Measurements from ENCODE around the gene HOXD13. TPM values are rescaled to one million over a fixed set of nuclear protein-coding genes. Genes with fewer than 3 reads are reported as not detected.

HOXD13 gene
- total RNA-seq, 1 experiment from 2014 or later = not detected

GRCh38 chr2:176104316-176105077 lies 12.0 kb downstream of the HOXD13 start:
- no peaks in the 10 kb centered on the region for H3K4me1 ChIP-seq (replicated peaks; ENCODE audit: insufficient read depth)
- no peak overlapping the region for H2AFZ ChIP-seq
- CTCF ChIA-PET = no interaction called here
- DNase-seq = no peak
- H3K9me3 ChIP-seq (ENCODE audit: insufficient read depth, low read depth) = no peaks in the 10 kb centered on the region
- H3K27me3 ChIP-seq (ENCODE audit: insufficient read depth, low read depth) = peaks cover 27% of the 10 kb centered on the region
- H3F3A ChIP-seq (ENCODE audit: insufficient read depth, low read depth) = no peaks in the 10 kb centered on the region
- H4K20me1 ChIP-seq (ENCODE audit: insufficient read depth) = no peaks in the 10 kb centered on the region
- H3K36me3 ChIP-seq (ENCODE audit: low read depth) = no peaks in the 10 kb centered on the region
- TF ChIP-seq, protein P1, sequence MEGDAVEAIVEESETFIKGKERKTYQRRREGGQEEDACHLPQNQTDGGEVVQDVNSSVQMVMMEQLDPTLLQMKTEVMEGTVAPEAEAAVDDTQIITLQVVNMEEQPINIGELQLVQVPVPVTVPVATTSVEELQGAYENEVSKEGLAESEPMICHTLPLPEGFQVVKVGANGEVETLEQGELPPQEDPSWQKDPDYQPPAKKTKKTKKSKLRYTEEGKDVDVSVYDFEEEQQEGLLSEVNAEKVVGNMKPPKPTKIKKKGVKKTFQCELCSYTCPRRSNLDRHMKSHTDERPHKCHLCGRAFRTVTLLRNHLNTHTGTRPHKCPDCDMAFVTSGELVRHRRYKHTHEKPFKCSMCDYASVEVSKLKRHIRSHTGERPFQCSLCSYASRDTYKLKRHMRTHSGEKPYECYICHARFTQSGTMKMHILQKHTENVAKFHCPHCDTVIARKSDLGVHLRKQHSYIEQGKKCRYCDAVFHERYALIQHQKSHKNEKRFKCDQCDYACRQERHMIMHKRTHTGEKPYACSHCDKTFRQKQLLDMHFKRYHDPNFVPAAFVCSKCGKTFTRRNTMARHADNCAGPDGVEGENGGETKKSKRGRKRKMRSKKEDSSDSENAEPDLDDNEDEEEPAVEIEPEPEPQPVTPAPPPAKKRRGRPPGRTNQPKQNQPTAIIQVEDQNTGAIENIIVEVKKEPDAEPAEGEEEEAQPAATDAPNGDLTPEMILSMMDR (conservative IDR thresholded peaks at IDR 0.05) = no peak
- TF ChIP-seq EZH2 (IDR thresholded peaks at IDR 0.05; ENCODE audit: low read depth) = no peak
- no peak overlapping the region for H3K27ac ChIP-seq
- H3K9me2 ChIP-seq (ENCODE audit: insufficient read depth) = no peaks in the 10 kb centered on the region
- H3K4me3 ChIP-seq = no peak overlapping the region
- no peaks in the 10 kb centered on the region for H3K79me2 ChIP-seq (ENCODE audit: low read depth)
- POLR2A ChIA-PET (ENCODE audit: unreplicated experiment) = no interaction called here
- no TSS peak for BruUV-seq (replicated peaks)
- no peak overlapping the region for H3K4me2 ChIP-seq
- intact Hi-C loops (cut with micrococcal nuclease; ENCODE audit: unreplicated experiment) = no loop called here

DNA sequence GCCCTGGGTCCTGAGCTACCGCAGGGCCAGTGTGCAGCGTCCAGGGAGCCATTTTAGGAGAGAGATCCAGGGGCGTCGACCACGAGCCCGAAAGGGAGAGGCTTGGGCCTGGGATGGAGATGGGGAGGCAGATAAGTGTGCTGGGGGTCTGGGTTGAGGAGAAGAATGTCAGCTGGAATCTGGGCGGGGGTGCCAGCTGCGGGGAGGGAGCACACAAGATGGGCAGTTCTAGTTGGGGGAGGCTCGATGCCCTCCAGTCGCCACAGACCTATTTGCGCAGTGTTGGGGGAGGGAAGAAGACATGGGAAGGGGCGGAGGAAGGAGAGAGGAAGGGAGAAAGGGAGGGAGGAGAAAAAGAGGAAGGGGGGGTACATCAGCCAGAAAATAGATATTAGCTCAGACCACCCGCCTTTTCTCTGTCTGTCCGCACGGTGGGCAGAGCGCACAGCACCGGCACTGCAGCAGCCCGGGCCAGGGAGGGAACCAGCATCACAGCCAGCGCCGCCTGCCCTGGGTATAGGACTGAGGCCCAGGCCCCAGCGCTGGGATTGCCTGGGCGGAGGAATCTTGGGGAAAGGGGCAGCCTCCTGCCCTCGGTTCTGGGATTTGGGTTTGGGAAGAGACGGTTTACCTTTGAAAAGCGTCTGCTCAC lies 12.7 kb downstream of the HOXD13 start:
- H3K9me2 ChIP-seq (ENCODE audit: insufficient read depth) = no peaks in the 10 kb centered on the region
- POLR2A ChIA-PET (ENCODE audit: unreplicated experiment) = no interaction called here
- intact Hi-C loops (cut with micrococcal nuclease; ENCODE audit: unreplicated experiment) = no loop called here
- no peaks in the 10 kb centered on the region for H3K79me2 ChIP-seq (ENCODE audit: low read depth)
- no peak overlapping the region for H3K4me3 ChIP-seq
- no peaks in the 10 kb centered on the region for H3K36me3 ChIP-seq (ENCODE audit: low read depth)
- no peak overlapping the region for H3K4me2 ChIP-seq
- H3F3A ChIP-seq (ENCODE audit: insufficient read depth, low read depth) = no peaks in the 10 kb centered on the region
- H3K9me3 ChIP-seq (ENCODE audit: insufficient read depth, low read depth) = no peaks in the 10 kb centered on the region
- H3K4me1 ChIP-seq (replicated peaks; ENCODE audit: insufficient read depth) = no peaks in the 10 kb centered on the region
- no TSS peak for BruUV-seq (replicated peaks)
- TF ChIP-seq, protein P1 (conservative IDR thresholded peaks at IDR 0.05) = no peak
- no peak for TF ChIP-seq EZH2 (IDR thresholded peaks at IDR 0.05; ENCODE audit: low read depth)
- no peak for DNase-seq
- no peaks in the 10 kb centered on the region for H4K20me1 ChIP-seq (ENCODE audit: insufficient read depth)
- no peak overlapping the region for H3K27ac ChIP-seq
- peaks cover 27% of the 10 kb centered on the region for H3K27me3 ChIP-seq (ENCODE audit: insufficient read depth, low read depth)
- CTCF ChIA-PET = no interaction called here
- no peak overlapping the region for H2AFZ ChIP-seq

- no peaks in the 10 kb centered on the region for H4K20me1 ChIP-seq (ENCODE audit: insufficient read depth)
Measured at GRCh38 chr2:176105730-176106580, 13.4 kb downstream of the HOXD13 start.

More at GRCh38 chr2:176105730-176106580, 13.4 kb downstream of the HOXD13 start:
- intact Hi-C loops (cut with micrococcal nuclease; ENCODE audit: unreplicated experiment) = no loop called here
- POLR2A ChIA-PET (ENCODE audit: unreplicated experiment) = interaction anchor here (0.8 kb wide), 1 partner anchor 1645 kb away, joined by 10 read pairs; no protein-coding TSS in a partner anchor
- TF ChIP-seq EZH2 (IDR thresholded peaks at IDR 0.05; ENCODE audit: low read depth) = no peak
- TF ChIP-seq, protein P1 (conservative IDR thresholded peaks at IDR 0.05) = no peak
- Histone ChIP-seq H3K9me3 (ENCODE audit: insufficient read depth, low read depth) (no peaks in the 10 kb centered on the region), H3K9me2 (ENCODE audit: insufficient read depth) (no peaks in the 10 kb centered on the region), H3K27ac (no peak overlapping the region), H3K79me2 (ENCODE audit: low read depth) (no peaks in the 10 kb centered on the region), H3F3A (ENCODE audit: insufficient read depth, low read depth) (no peaks in the 10 kb centered on the region), H3K4me2 (no peak overlapping the region), H3K36me3 (ENCODE audit: low read depth) (no peaks in the 10 kb centered on the region), H3K4me3 (no peak overlapping the region), H3K4me1 (replicated peaks; ENCODE audit: insufficient read depth) (no peaks in the 10 kb centered on the region), H3K27me3 (ENCODE audit: insufficient read depth, low read depth) (peaks cover 32% of the 10 kb centered on the region), H2AFZ (no peak overlapping the region)
- BruUV-seq (replicated peaks) = no TSS peak
- DNase-seq = no peak
- CTCF ChIA-PET = interaction anchor here (1.0 kb wide), 1 partner anchor 8 kb away, joined by 7 read pairs; no protein-coding TSS in a partner anchor

Data from PC-9 (cell line).